OCI-LY3 (cell line): ENCODE measurements around the gene PREX1.
A peak's percentile ranks its signal among the peaks of the same experiment; 100 is the strongest.

Experiments used
- H2AFZ ChIP-seq: fragments of 200-600, 300-600 bp; shearing (Covaris generic); 2 replicates; pipeline ENCODE4 v1.6.0; 2014; ENCODE audit warnings: antibody characterized with exemption, low read depth, low read length
- H3K27ac ChIP-seq: fragments of 200-600, 300-600 bp; sonication (generic); 2 replicates; pipeline ENCODE4 v1.5.1; 2014; ENCODE audit warnings: mild to moderate bottlenecking, low read length, moderate library complexity, mixed read lengths
- H3K27me3 ChIP-seq: fragments of 200-600, 300-600 bp; sonication (generic); 2 replicates; pipeline ENCODE4 v1.6.1; 2014; ENCODE audit warnings: low read depth, low read length, mixed read lengths
- H3K36me3 ChIP-seq: fragments of 200-600, 300-600 bp; sonication (generic); replicated peaks from 2 replicates; pipeline ENCODE3; 2014; ENCODE audit warnings: low read depth, low read length, mixed read lengths
- H3K4me1 ChIP-seq: fragments of 300-600, 200-600 bp; sonication (generic); 2 replicates; pipeline ENCODE4 v1.6.1; 2014; ENCODE audit warnings: low read length, mixed read lengths
- H3K4me2 ChIP-seq: fragments of 200-600, 300-600 bp; sonication (generic); 2 replicates; pipeline ENCODE4 v1.6.1; 2014; ENCODE audit warnings: low read length, mixed read lengths
- H3K4me3 ChIP-seq: fragments of 300-600, 200-600 bp; sonication (generic); 2 replicates; pipeline ENCODE4 v1.5.1; 2014; ENCODE audit warnings: antibody characterized with exemption, mild to moderate bottlenecking, low read length, moderate library complexity
- H3K79me2 ChIP-seq: fragments of 300-600, 200-600 bp; shearing (Covaris generic); 2 replicates; pipeline ENCODE4 v1.6.1; 2014; ENCODE audit warnings: mild to moderate bottlenecking, low read length, mixed read lengths
- H3K9ac ChIP-seq: fragments of 300-600, 200-600 bp; shearing (Covaris generic); 2 replicates; pipeline ENCODE4 v1.6.0; 2014; ENCODE audit warnings: mild to moderate bottlenecking, low read length, moderate library complexity
- H3K9me3 ChIP-seq: fragments of 200-600, 300-600 bp; shearing (Covaris generic); 2 replicates; pipeline ENCODE4 v1.6.1; 2014; ENCODE audit warnings: low read length, mixed read lengths; ENCODE audit not compliant: insufficient read depth
- H4K20me1 ChIP-seq: fragments of 200-600, 300-600 bp; sonication (generic); 2 replicates; pipeline ENCODE4 v1.6.1; 2016; ENCODE audit warnings: low read length, mixed read lengths; ENCODE audit not compliant: insufficient read depth
- CTCF ChIP-seq: fragments of 200-600, 300-600 bp; sonication (generic); IDR thresholded peaks from 2 replicates; pipeline ENCODE4 v1.5.1; 2014; ENCODE audit warnings: antibody characterized with exemption, low read length, low read depth
- EZH2phosphoT487 ChIP-seq: fragments of 200-600 bp; shearing (Covaris generic); IDR thresholded peaks from 2 replicates; pipeline ENCODE4 v1.6.1; 2018; ENCODE audit warnings: antibody characterized with exemption, mixed run types, low read depth

PREX1 gene

GRCh38 chr20:48834278-48834677 lies 6.5 kb upstream of the PREX1 start:
- H3K9me3 ChIP-seq: no peaks in the 10 kb centered on the region
- peaks cover 6% of the 10 kb centered on the region for H3K27me3 ChIP-seq
- TF ChIP-seq CTCF (no peak), EZH2phosphoT487 (no peak)
- peaks cover 32% of the 10 kb centered on the region for H3K4me1 ChIP-seq
- no peak overlapping the region for H3K4me2 ChIP-seq
- H3K36me3 ChIP-seq: no peaks in the 10 kb centered on the region
- H4K20me1 ChIP-seq: no peaks in the 10 kb centered on the region
- no peak overlapping the region for H3K27ac ChIP-seq
- no peak overlapping the region for H3K4me3 ChIP-seq
- H2AFZ ChIP-seq: no peak overlapping the region
- H3K79me2 ChIP-seq: no peaks in the 10 kb centered on the region
- H3K9ac ChIP-seq: no peak overlapping the region

- H3K9me3 ChIP-seq: no peaks in the 10 kb centered on the region
- no peaks in the 10 kb centered on the region; the same call in 1 of the 2 replicates for H3K79me2 ChIP-seq
- no peak overlapping the region for H2AFZ ChIP-seq
- no peaks in the 10 kb centered on the region for H4K20me1 ChIP-seq
- peak overlapping the region; percentile 17; the same call in 1 of the 2 replicates for H3K4me3 ChIP-seq
- H3K27me3 ChIP-seq: peaks cover 6% of the 10 kb centered on the region
- peaks cover 33% of the 10 kb centered on the region for H3K4me1 ChIP-seq
- TF ChIP-seq CTCF: no peak
- no peak for TF ChIP-seq EZH2phosphoT487
- no peaks in the 10 kb centered on the region for H3K36me3 ChIP-seq
- H3K27ac ChIP-seq: peak overlapping the region; percentile 24
- peak overlapping the region; percentile 1; the same call in 1 of the 2 replicates for H3K9ac ChIP-seq
- H3K4me2 ChIP-seq: peak overlapping the region; percentile 58
These were observed 4.6 kb upstream of the PREX1 start for GRCh38 chr20:48832405-48832730.

GRCh38 chr20:48831718-48832404 lies 4.1 kb upstream of the PREX1 start:
- Histone ChIP-seq H3K4me2 (peak overlapping the region; percentile 58), H3K9me3 (no peaks in the 10 kb centered on the region)

More at GRCh38 chr20:48831718-48832404, 4.1 kb upstream of the PREX1 start:
- Histone ChIP-seq H3K9ac (peak overlapping the region; percentile 13; the same call in 1 of the 2 replicates), H3K4me1 (peaks cover 33% of the 10 kb centered on the region), H2AFZ (no peak overlapping the region), H3K27me3 (peaks cover 6% of the 10 kb centered on the region), H3K79me2 (no peaks in the 10 kb centered on the region; the same call in 1 of the 2 replicates), H3K4me3 (peak overlapping the region; percentile 17), H3K27ac (peak overlapping the region; percentile 24), H4K20me1 (no peaks in the 10 kb centered on the region), H3K36me3 (no peaks in the 10 kb centered on the region)
- TF ChIP-seq EZH2phosphoT487 (no peak), CTCF (no peak)
